ENCODE measurements around the gene TRIO. TPM values are rescaled to one million over a fixed set of nuclear protein-coding genes. Genes with fewer than 3 reads are reported as not detected.

TRIO gene
- total RNA-seq, 1 donor from 2014 or later = 170 TPM

DNA sequence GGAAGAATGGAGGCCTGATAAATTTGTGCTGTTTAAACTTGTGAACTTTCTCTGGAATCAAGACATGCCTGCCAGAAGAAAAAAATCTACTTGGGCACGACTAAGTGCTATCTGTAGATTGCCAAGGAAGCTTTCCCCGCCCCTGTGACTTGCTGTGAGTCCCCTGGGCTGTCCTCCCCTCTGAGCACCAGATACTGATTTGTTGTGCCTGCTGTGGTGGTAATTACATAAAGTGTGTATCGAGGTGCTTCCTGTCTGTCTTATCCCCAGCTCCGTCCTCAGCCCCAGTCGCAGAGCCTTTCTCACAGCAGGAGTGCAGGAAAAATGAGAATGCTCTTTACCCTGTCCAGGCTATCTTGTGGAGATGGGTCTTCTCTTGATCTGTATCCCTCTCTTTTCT lies 53.9 kb downstream of the TRIO start:
- H3K4me3 ChIP-seq (ENCODE audit: low read depth, low read length) = no peak overlapping the region
- TF ChIP-seq, protein P1, sequence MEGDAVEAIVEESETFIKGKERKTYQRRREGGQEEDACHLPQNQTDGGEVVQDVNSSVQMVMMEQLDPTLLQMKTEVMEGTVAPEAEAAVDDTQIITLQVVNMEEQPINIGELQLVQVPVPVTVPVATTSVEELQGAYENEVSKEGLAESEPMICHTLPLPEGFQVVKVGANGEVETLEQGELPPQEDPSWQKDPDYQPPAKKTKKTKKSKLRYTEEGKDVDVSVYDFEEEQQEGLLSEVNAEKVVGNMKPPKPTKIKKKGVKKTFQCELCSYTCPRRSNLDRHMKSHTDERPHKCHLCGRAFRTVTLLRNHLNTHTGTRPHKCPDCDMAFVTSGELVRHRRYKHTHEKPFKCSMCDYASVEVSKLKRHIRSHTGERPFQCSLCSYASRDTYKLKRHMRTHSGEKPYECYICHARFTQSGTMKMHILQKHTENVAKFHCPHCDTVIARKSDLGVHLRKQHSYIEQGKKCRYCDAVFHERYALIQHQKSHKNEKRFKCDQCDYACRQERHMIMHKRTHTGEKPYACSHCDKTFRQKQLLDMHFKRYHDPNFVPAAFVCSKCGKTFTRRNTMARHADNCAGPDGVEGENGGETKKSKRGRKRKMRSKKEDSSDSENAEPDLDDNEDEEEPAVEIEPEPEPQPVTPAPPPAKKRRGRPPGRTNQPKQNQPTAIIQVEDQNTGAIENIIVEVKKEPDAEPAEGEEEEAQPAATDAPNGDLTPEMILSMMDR (conservative IDR thresholded peaks at IDR 0.05; ENCODE audit: low read depth, low read length) = no peak
- DNase-seq (ENCODE audit: low read depth) = no peak

GRCh38 chr5:14199902-14200301 lies 56.8 kb downstream of the TRIO start:
- H3K4me3 ChIP-seq (ENCODE audit: low read depth, low read length) = no peak overlapping the region
- TF ChIP-seq, protein P1 (conservative IDR thresholded peaks at IDR 0.05; ENCODE audit: low read depth, low read length) = no peak
- DNase-seq (ENCODE audit: low read depth) = no peak

GRCh38 chr5:14200312-14200990 lies 57.3 kb downstream of the TRIO start:
- TF ChIP-seq, protein P1 (conservative IDR thresholded peaks at IDR 0.05; ENCODE audit: low read depth, low read length) = no peak

GRCh38 chr5:14201325-14202045 lies 58.3 kb downstream of the TRIO start:
- DNase-seq (ENCODE audit: low read depth) = no peak

More at GRCh38 chr5:14200312-14200990, 57.3 kb downstream of the TRIO start:
- no peak overlapping the region for H3K4me3 ChIP-seq (ENCODE audit: low read depth, low read length)
- no peak for DNase-seq (ENCODE audit: low read depth)

DNA sequence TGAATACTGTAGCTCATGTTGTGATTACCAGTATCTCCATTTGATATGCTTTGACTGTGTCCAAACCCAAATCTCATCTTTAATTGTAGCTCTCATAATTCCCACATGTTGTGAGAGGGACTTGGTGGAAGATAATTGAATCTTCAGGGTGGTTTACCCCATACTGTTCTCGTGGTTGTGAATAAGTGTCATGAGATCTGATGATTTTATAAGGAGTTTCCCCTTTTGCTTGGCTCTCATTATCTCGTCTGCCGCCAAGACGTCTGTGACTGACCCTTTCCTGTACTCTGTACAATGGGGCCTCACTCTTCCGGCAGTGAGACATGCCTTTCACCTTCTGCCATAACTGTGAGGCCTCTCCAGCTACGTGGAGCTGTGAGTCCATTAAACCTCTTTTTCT lies 59.3 kb downstream of the TRIO start:
- no peak for DNase-seq (ENCODE audit: low read depth)
- no peak overlapping the region for H3K4me3 ChIP-seq (ENCODE audit: low read depth, low read length)
- TF ChIP-seq, protein P1 (conservative IDR thresholded peaks at IDR 0.05; ENCODE audit: low read depth, low read length) = no peak

More at GRCh38 chr5:14201325-14202045, 58.3 kb downstream of the TRIO start:
- no peak overlapping the region for H3K4me3 ChIP-seq (ENCODE audit: low read depth, low read length)
- TF ChIP-seq, protein P1 (conservative IDR thresholded peaks at IDR 0.05; ENCODE audit: low read depth, low read length) = no peak

DNA sequence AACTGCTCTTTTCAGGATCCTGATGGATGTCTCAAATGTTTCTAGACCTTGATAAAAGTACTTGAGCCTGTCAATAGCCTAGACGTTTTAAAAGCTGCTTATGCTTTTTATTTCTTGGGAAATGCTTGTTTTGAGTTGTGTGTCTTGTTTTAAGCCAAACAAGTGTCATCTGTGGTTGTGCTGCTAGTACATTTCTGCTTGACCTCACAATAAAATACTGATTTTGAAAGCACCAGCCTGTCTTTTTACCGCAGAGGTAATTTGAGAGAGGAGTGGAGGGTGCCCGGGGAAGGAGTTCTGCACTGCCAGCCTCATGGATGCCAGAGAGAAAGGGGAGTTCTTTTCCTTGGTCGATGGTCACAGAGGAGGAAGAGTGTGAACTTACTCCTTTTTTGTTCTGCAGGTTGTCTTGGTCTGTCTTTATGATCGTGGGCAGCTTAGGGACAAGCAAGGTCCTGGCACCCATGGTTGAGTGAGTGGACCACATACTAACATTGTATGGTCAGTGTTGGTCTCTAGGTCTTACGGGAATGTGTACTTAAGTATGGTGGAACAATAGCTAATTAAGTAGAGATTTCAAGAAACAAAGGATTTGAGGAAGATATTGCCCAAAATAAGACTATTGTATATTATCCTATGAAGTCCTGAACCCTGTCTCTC lies 61.0 kb downstream of the TRIO start:
- peak overlapping the region; percentile 19 for H3K4me3 ChIP-seq (ENCODE audit: low read depth, low read length)
- TF ChIP-seq, protein P1 (conservative IDR thresholded peaks at IDR 0.05; ENCODE audit: low read depth, low read length) = no peak
- DNase-seq (ENCODE audit: low read depth) = no peak
